ENCODE results near the gene NINJ2.
A peak's percentile ranks its signal among the peaks of the same experiment; 100 is the strongest.
"Not testable (repeated sequence)": the region's sequence is repeated elsewhere in the genome, so short reads cannot be mapped to it uniquely, and the experiment has no call there.

Gene NINJ2, protein sequence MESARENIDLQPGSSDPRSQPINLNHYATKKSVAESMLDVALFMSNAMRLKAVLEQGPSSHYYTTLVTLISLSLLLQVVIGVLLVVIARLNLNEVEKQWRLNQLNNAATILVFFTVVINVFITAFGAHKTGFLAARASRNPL

DNA sequence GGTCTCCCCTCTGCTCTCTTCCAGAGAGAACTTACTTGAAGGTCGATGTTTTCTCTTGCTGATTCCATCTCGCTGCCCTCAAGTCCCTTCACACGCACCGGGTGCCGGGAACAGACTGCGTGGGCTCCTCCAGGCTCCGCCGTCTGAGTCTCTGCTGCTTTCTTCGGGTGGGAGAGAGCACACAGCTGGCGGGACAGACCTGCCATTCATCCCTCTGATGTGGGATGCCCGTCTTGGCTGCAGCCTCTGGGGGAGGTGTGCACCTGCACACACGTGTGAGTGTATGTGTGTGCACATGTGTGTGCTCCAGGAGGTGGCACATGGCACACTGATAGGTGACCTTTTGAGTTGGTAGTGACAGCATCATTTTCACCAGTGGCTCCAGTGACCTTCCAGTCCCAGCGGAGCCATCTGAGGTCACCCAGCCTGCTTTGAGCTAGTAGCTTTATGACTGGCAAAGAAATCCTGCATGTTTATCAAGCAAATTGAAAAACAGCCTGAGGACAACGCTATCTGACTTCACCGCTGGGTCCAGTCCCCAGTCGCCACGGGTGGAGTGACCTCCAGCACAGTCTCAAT is at the start of gene NINJ2:
TSS of gene NINJ2 (minus strand) at position 153 of the 579 bp plus-strand sequence. CDS start at position 68, 85 bp downstream.
- DNase-seq (ENCODE audit: low read depth in 2 of 2) = no peak

DNA sequence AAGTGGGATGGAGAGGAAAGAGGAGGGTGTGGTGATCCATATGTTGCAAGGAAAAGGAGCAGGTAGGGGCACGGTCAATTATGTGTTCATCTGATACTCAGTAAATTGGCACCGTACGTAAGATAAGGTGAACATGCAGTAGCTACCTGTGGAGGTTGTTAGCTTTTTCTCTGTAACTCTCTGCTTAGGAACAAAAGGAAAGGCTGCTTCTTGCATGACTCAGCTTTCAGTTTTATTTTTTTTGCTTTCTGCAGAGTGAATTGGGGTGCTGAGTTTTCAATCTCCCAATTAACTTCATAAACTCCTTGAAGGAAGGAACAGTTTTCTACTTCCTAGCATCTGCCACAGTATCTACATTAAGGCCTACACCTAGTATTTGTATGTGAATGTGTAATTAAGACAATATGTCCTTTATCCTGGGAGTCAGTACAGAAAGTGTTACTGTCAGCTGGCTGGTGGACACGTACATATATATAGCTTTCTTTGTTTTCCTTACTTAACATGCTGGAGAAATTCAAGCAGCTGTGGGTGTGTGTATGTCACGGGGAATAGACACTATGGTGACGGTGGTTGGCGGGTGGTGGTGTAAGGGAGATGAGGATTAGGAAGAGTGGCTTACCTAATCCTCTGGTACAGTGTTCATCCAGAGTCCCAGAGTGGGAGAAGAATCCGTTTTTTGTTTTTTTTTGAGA is 49.1 kb upstream of the NINJ2 start:
- no peak for DNase-seq (ENCODE audit: low read depth in 2 of 2)

DNA sequence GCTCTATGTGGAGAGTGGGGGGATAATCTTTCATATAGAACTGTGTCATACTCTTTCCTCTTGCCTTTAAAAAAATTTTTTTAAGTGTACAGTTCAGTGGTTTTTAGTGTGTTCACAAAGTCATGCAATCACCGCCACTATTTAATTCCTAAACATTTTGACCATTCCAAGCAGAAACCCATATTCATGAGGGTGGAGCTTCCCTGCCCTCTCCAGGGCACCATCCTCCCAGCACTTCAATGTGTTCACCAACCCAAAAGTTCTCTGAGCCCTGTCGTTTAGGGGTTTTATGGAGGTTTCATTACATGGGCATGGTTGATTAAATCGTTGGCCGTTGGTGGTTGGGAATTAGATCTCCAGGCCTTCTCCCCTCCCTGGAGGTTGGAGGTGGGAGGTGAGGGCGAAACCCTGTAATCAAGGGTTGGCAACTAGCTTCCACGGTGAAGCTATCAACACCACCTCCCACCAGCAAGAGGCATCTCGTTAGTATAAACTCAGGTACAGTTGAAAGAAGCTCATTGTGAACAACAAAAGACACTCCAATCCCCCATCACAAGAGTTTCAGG is 46.3 kb upstream of the NINJ2 start:
- DNase-seq (ENCODE audit: low read depth in 2 of 2) = no peak

DNA sequence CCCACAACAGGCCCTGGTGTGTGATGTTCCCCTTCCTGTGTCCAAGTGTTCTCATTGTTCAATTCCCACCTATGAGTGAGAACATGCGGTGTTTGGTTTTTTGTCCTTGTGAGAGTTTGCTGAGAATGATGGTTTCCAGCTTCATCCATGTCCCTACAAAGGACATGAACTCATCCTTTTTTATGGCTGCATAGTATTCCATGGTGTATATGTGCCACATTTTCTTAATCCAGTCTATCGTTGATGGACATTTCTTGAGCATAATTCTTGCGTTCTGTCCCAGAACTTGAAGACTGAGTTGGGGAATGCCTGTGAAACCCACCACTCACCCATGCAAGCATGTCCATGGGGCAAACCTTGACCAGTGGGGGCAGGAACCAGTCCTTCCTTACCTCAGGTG is 44.8 kb upstream of the NINJ2 start:
- DNase-seq (ENCODE audit: low read depth in 2 of 2) = not testable (repeated sequence)

DNA sequence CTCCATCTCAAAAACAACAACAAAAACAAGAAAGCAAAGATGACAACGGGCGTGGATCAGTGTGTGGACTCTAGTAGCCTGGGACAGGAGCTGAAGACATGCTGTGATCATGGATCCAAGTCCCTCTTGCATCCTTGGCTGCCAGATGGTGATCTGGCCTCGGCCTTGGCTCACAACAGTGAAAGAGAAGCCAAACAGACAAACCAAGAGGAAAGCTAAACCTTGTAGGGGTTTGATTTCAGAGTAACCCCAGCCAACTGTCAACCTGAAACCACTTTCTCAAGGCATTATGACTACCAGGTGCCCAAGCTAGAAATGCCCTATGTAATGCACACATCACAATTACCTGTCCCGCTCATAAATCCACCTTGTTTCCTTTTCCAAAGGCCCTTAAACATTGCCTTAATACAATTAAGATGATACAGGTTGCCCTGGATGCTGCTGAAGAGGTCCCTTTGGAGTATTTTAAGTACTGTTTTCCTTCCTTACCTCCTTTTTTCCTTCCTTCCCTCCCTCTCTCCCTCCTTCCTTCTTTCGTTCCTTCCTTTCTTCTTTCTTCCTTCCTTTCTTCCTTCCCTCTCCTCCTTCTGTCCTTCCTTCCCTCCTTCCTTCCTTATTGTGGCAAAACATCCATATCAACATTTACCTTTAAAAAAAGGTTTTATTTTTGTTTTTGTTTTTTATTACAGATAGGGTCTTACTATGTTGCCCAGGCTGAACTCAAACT is 41.4 kb upstream of the NINJ2 start:
- no peak for DNase-seq (ENCODE audit: low read depth in 2 of 2)

DNA sequence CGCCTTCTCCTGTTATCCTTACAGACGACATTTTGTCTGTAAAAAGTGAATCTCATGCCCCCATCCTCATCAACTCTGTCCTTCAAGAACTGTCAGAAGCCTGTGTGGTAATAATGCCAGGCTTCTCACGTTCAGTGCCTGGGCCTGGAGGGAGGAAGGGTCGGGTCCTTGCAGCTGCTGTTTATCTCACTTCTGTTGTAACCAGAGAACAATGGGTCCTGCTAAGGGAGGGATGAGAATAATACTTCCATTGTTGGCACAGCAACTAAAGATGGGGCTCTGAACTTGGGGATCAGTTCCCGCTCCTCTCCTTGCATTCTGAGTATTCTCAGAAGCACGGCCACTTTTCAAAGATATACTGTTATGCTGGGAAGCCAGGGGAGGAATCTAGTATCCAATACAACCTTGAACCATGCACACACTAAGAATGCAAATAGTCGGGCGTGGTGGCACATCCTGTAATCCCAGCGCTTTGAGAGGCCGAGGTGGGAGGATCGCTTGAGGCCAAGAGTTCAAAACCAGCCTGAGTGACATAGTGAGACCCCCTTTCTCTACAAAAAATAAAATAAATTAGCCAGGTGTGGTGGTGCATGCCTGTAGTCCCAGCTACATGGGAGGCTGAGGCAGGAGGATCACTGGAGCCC is 38.8 kb upstream of the NINJ2 start:
- DNase-seq (ENCODE audit: low read depth in 2 of 2) = no peak

DNA sequence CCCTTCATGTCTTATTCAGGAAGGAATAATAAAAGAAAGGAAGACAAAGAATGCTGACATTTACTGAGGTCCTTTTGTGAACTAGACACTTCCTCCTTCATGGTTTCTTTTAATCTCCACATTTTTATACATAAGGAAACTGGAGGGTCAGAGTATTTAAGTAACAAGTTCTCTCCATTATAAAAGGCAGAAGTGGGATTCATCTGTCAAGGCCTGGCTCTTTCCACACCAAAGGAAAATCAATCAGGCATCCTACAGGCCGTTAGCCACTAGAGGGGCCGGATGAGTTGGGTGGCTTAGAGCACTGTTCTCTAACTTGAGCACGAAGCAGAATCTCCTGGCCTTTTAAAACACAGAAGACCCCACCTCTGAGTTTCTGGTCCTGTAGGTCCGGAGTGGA is 36.8 kb upstream of the NINJ2 start:
- DNase-seq (ENCODE audit: low read depth in 2 of 2) = no peak

DNA sequence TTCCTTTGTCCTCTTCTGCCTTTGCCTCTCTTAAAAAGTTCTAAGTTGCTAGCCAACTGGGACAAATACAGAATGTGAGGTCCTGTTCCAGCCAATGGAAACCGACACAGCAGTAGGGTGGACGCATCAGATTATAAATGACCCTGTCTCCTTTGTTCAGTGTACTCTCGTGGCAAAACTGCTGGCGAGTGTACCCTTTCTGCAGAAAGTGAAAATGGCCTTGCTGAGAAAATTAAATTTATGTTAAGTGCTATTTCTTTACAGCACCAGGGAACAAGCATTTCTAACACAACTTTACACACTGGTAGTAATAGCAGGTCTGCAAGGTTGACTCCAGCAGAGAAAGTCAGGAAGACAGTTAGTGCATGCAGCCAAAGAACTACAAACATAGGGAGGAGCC is 35.0 kb upstream of the NINJ2 start:
- not testable (repeated sequence) for DNase-seq (ENCODE audit: low read depth in 2 of 2)

DNA sequence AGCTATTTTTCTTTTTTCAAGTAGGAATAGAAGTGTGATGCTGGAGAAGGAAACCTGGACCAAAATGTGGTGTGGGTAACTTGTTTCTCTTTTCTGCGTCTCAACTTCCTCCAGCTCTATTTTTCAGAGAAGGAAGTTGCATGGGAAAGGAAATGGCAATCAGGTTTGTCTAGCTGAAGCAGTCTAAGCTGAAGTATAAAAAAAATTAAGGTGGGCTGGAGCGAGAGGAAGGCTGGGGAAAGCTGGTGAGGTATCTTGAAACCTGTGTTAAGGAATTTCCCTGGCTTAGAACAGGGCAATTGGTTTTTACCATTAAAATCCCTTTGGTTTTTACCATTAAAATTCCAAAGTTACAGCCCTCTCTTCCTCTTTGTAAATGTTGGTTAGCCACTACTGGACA is 34.2 kb upstream of the NINJ2 start:
- no peak for DNase-seq (ENCODE audit: low read depth in 2 of 2)

DNA sequence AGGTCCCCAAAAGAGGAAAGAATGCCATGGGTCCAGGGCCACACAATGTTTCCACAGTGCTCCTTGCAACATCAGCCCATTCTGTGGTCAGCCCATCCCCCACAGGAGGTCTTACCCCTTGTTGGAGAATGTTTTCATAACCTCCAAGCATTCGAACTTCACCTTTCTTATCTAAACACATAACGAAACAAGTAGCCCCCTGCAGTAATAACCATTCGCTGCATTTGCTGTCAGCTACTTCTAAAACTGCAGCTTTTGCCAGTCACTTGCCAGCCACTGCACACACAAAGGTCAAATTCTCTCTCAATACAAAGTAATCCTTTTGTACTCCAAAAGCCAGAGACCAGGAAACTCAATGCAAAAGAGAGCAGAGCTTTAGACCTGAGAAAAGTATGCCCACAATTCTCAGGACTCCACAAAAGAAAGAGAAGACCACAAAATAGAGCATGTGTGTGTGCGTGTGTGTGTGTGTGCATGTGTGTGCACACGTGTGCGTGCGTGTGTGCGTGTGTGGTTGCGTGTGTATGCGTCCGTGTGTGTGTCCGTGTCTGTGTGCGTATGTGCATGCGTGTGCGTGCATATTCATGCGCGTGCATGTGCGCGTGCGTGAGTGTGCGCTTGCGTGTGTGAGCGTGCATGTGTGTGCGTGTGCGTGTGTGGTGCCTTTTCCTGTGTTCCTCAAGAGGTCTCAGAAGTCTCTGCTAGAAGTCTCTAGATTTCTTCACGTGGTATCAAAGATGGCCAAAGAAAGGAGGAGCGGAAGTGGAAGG is 31.7 kb upstream of the NINJ2 start:
- DNase-seq (ENCODE audit: low read depth in 2 of 2) = no peak

DNA sequence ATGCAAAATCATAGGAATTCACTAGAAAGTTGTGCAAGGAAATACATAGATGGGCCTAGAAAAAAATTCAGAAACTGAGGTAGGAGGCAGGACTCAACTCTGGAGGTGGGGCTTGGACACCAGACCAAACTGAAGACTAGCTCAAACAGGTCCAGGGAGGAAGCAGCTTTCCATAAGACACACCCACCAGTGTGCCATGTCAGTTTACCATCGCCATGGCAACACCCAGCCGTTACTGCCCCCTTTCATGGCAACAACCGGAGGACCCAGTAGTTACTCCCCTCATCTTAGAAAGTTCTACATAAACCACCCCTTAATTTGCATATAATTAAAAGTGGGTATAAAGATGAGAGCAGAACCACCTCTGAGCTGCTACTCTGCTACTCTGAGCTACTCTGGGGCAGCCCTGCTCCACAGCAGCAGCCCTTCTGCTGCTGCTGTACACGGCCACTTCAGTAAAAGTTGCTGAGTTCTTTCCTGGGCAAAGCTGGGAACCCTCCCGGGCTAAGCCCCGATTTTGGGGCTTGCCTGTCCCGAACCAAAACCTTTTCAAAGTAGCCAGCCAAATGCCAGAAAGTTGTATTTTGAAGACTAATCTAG is 30.8 kb upstream of the NINJ2 start:
- DNase-seq (ENCODE audit: low read depth in 2 of 2) = no peak

DNA sequence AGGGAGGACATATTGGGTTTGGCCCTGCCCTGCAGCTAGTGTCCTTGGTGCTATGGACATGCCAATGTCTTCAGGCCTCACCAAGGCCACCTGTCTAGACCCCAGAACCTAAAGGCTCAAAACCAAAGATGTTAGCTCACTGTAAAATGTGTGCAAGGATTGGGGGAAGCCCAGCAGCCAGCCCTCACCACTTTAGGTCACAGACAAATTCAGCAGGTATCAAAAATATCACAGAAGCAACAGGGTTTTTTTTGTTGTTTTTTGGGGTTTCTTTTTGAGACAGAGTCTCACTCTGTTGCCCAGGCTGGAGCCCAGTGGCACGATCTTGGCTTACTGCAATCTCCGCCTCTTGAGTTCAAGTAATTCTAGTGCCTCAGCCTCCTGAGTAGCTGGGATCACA is 29.0 kb upstream of the NINJ2 start:
- DNase-seq (ENCODE audit: low read depth in 2 of 2) = no peak

DNA sequence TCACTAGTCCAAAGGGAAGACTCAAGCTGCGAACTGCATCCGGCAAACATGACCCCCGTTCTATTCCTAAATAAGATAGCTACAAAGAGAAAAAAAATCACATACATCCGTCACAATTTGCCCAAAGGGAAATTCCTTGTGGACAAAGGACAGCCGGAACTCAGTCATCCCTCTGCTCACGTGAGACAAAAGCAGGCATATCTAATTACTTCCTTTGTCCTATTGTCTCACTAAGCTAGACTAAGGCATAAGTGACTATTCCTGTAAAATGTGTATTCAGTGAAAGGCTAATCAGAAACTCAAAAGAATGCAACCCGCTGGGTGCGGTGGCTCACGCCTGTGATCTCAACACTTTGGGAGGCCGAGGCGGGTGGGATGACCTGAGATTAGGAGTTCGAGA is 27.2 kb upstream of the NINJ2 start:
- DNase-seq (ENCODE audit: low read depth in 2 of 2) = no peak

DNA sequence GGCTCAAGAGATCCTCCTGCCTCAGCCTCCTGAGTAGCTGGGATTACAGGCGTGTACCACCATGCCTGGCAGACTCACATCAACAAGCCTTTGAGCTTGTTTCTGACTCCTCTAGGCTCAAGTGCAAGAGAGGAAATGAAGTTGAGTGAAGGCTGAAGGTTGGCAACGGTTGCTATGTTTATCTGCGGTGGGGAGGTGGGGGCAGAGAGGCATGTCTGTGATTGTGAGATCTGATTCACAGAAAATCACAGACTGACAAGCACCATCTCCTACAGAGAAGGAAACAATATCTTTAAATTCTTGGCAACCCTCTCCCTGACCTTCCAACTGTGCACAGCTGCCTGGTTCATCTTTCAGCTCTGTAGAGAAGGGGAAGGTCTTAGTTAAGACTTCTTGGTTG is 22.1 kb upstream of the NINJ2 start:
- DNase-seq (ENCODE audit: low read depth in 2 of 2) = peak; percentile 59 to 61

DNA sequence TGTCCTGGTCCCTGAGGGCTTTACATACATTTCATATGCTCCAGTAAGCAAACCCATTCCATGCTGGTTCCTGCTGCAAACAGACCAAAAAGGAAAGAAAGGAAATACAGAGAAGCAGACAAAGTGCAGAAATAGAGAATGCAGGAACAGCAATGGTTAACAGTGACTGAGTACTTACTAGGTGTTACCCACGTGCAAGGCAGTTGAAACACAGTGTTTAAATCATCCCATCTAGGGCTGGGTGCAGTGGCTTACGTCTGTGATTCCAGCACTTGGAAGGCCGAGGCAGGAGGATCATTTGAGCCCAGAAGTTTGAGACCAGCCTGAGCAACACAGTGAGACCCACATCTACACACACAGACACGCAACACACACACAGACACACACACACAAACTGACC is 21.2 kb upstream of the NINJ2 start:
- DNase-seq (ENCODE audit: low read depth in 2 of 2) = no peak

DNA sequence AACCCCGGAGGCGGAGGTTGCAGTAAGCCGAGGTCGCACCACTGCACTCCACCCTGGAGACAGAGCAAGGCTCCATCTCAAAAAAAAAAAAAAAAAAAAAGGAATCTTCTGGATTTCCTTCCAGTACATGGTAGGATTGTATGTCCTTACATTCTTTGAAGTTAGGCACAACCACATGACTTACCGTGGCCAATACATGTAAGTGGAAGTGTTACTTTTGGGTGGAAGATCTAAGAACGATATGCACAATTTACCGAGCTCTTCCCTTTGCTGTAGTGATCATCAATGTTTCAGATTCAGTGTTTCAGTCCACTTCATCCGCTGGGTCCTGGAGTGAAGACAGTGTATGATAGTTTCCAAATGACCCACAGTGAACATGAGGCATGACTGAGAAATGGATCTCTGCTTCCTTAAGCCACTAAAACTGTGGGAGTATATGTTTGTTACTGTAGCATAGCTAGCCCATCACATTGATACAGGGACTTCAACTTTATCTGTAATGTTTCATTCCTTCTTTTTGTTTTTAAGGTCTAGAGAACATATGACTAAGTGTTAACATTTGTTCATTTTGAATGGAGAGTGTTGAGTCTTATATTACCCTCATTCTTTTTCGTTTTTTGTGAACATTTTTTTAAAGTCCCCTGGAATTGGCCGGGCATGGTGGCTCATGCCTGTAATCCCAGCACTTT is 18.5 kb upstream of the NINJ2 start:
- no peak for DNase-seq (ENCODE audit: low read depth in 2 of 2)

DNA sequence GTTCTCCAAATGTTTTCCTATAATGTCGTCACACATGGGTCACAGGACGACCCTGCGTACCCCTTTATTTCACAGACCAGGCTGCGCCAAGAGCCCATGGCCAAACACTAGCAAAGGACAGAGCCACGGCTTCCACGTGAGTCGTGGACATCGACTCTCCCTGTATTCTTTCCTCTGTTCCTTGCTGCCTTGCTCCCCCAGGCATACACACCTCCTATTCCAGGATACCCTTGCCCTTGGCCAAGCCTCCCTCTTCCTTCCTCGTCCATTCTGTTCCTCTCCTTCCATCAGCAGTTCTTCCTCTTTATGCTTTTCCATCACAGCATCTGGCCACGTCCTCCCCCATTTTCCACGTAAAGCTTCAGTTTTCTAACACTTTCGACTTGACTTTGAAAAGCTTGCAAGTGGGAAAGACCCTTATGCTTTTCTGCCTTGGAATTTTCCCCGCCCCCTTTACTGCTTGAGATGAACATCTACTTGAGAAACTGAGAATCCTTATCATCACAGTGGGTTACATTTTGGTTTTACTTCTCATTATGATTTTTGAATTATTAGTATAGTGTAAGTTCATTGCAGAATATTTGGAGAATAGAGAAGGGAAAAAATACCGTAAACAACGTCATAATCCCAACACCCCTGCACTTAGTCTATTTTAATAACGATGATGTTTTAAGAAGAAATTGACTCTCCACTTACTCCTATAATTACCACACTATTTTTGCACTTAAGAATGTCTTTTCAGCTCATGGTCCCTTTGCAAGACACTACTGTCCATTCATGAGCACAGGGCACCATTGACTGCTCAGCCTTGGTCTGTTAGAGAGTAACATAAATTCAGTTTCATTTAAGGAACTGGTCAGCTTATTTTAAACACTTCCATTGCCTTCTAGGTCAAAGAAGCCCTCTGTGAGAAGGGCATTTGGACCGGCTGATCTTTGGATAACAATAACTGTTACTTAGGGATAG is 15.8 kb upstream of the NINJ2 start:
- DNase-seq (ENCODE audit: low read depth in 2 of 2) = no peak

DNA sequence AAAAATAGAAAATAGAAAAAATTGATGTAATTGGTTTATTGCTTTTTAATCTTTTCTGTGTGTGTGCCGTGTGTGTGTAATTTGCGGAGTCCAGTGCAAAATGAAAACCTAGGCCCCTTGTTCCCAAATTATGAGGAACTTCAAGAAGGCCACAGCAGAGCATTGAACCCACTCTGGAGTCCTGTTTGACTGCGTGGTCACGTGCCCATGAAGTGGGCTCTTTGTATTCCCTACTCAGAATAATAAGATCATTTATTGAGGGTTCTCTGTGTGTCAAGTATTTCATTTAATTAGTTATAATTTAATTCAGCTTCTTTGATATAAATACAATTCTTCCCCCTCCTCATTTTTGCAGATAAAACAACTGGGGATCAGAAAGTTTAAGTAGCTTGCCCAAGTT is 12.3 kb upstream of the NINJ2 start:
- no peak for DNase-seq (ENCODE audit: low read depth in 2 of 2)

DNA sequence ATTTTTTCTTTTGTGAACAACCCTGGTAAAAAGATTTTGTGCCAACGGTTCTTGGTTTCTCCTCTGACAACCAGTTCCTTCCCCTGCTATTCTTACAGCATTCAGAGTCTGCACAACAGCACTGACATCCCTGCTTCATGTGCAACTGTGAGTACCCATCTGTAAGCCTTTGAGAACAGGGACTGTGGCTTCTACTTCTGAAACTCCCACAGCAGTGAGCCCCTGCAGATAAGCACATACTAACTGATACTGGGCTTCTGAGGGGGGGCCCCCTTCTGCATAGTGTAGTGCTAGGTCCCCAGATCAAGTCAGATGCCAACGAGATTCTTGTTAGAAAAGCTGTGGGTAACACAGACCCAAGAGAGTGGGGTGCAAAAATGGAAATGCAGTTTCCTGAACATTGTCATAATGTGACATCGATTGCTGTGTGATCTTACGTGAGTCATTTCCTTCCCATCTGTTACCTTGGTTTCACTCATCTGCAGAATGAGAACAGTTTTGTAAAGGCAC is 11.1 kb upstream of the NINJ2 start:
- peak; percentile 78 to 80 for DNase-seq (ENCODE audit: low read depth in 2 of 2)

Measured in stimulated activated CD4-positive, alpha-beta T cell treated with anti-CD3 and anti-CD28 coated beads, Interleukin-15, amount 100 ng/mL, for 48 hours (primary cell).